HCT116 (cell line): ENCODE measurements around the gene TFPI2. TPM values are rescaled to one million over a fixed set of nuclear protein-coding genes. Genes with fewer than 3 reads are reported as not detected.
"Not testable (repeated sequence)": the region's sequence is repeated elsewhere in the genome, so short reads cannot be mapped to it uniquely, and the experiment has no call there.

ENCODE experiments used
- ATAC-seq: fragments of 200-7000 bp; cut with Tn5 transposase; 2 replicates; pipeline ENCODE4 v1.9.1; 2020; ENCODE audit warnings: mild to moderate bottlenecking, moderate library complexity
- BruUV-seq: library from RNA; stranded (reverse); fragments of 400-500 nt; replicated peaks from 2 replicates; lab custom pipeline; 2021; lab: Mats Ljungman, UMichigan
- CTCF ChIA-PET: fragments of 300-600 bp; sonication (Branson Sonifier 250); formaldehyde crosslinking; loops from one replicate; lab custom pipeline; 2021; ENCODE audit warnings: antibody characterized with exemption; lab: Charles Lee
- POLR2A ChIA-PET: fragments of 300-600, 350-600 bp; sonication (Branson Sonifier 250); formaldehyde crosslinking; loops from one replicate; lab custom pipeline; 2021; ENCODE audit warnings: antibody characterized with exemption; lab: Charles Lee
- RAD21 ChIA-PET, 2 experiments: fragments of 300-600 bp; sonication (Branson Sonifier 250); formaldehyde crosslinking; loops; one replicate each; lab custom pipeline; 2023; ENCODE audit warnings: low total read pairs in 2 of 2; ENCODE audit not compliant: uncharacterized antibody in 2 of 2, unreplicated experiment in 2 of 2, low non-redundant PET in 1 of 2; lab: Charles Lee
- DNase-seq: peaks from one replicate; pipeline ENCODE4 v3.0.0-alpha.2; 2010; ENCODE audit warnings: low read depth, low spot score
- H2AFZ ChIP-seq: fragments of 200-600 bp; shearing (Covaris generic), sonication (generic); 2 replicates; pipeline ENCODE4 v1.6.1; 2017; ENCODE audit warnings: low read depth, mixed run types, mixed read lengths, antibody characterized with exemption, low read length; ENCODE audit not compliant: poor library complexity, severe bottlenecking
- H3K27ac ChIP-seq: 2 replicates; pipeline ENCODE4 v1.5.1; 2012; ENCODE audit warnings: low read depth, low read length
- H3K27me3 ChIP-seq: fragments of 200-600 bp; sonication (generic); 2 replicates; pipeline ENCODE4 v1.6.1; 2016; ENCODE audit warnings: mixed run types, low read length, mixed read lengths; ENCODE audit not compliant: insufficient read depth
- H3K36me3 ChIP-seq, 2 experiments: fragments of 200-500 bp in 1 of 2; fragments of 200-600 bp in 1 of 2; sonication (Bioruptor generic) in 1 of 2; sonication (generic) in 1 of 2; 2 replicates each; pipeline versions ENCODE4 v1.5.1 to v1.6.1; 2014 to 2016; ENCODE audit warnings: low read length in 2 of 2, inconsistent platforms in 1 of 2, mixed read lengths in 1 of 2, mixed run types in 1 of 2; ENCODE audit not compliant: insufficient read depth in 2 of 2, control insufficient read depth in 1 of 2
- H3K4me1 ChIP-seq, 2 experiments: fragments of 200-600 bp in 1 of 2; sonication (generic) in 1 of 2; 2 replicates each; pipeline versions ENCODE4 v1.5.1 to v1.6.1; 2012 to 2017; ENCODE audit warnings: low read length in 2 of 2, inconsistent platforms in 1 of 2, mild to moderate bottlenecking in 1 of 2, mixed read lengths in 1 of 2, mixed run types in 1 of 2, moderate library complexity in 1 of 2; ENCODE audit not compliant: insufficient read depth in 2 of 2, control insufficient read depth in 1 of 2
- H3K4me2 ChIP-seq: fragments of 200-600 bp; sonication (generic); 2 replicates; pipeline ENCODE4 v1.6.1; 2017; ENCODE audit warnings: mixed run types, low read length, mixed read lengths
- H3K4me3 ChIP-seq, 2 experiments: fragments of 200-600 bp in 1 of 2; sonication (generic) in 1 of 2; replicated peaks in 1 of 2; 2 replicates each; pipeline ENCODE4 v1.5.1; 2011 to 2016; ENCODE audit warnings: low read length in 2 of 2, control low read depth in 1 of 2, low read depth in 1 of 2, mild to moderate bottlenecking in 1 of 2, mixed read lengths in 1 of 2, mixed run types in 1 of 2
- H3K79me2 ChIP-seq: fragments of 200-600 bp; sonication (generic); 2 replicates; pipeline ENCODE4 v1.6.1; 2017; ENCODE audit warnings: mild to moderate bottlenecking, mixed run types, low read length, moderate library complexity, mixed read lengths; ENCODE audit not compliant: insufficient read depth
- H3K9ac ChIP-seq: fragments of 200-600 bp; sonication (generic); 2 replicates; pipeline ENCODE4 v1.6.1; 2016; ENCODE audit warnings: low read length, mixed read lengths
- H3K9me2 ChIP-seq: fragments of 200-600 bp; sonication (generic), shearing (Covaris generic); 2 replicates; pipeline ENCODE4 v1.6.1; 2017; ENCODE audit warnings: mixed run types, mild to moderate bottlenecking, moderate library complexity; ENCODE audit not compliant: insufficient read depth
- H3K9me3 ChIP-seq, 2 experiments: fragments of 200-500 bp in 1 of 2; fragments of 200-600 bp in 1 of 2; sonication (Bioruptor generic) in 1 of 2; sonication (generic) in 1 of 2; 2 replicates each; pipeline ENCODE4 v1.6.1; 2014 to 2017; ENCODE audit warnings: low read length in 2 of 2, mixed read lengths in 2 of 2, inconsistent platforms in 1 of 2, low read depth in 1 of 2, mild to moderate bottlenecking in 1 of 2, mixed run types in 1 of 2, moderate library complexity in 1 of 2; ENCODE audit not compliant: control insufficient read depth in 1 of 2, insufficient read depth in 1 of 2
- H4K20me1 ChIP-seq: fragments of 200-600 bp; sonication (generic), shearing (Covaris generic); 2 replicates; pipeline ENCODE4 v1.6.1; 2017; ENCODE audit warnings: mixed run types, mild to moderate bottlenecking, moderate library complexity; ENCODE audit not compliant: insufficient read depth
- intact Hi-C: fragments of 100-400 bp; cut with micrococcal nuclease; formaldehyde crosslinking; loops from 2 replicates; pipeline ENCODE4 v1.10.0; 2022
- total RNA-seq: library from RNA; stranded (reverse); gene quantifications from one replicate; pipeline ENCODE4 v1.2.1, GENCODE V29; 2021; ENCODE audit not compliant: unreplicated experiment

Gene TFPI2
- total RNA-seq, 1 experiment from 2014 or later = 0.15 TPM

DNA sequence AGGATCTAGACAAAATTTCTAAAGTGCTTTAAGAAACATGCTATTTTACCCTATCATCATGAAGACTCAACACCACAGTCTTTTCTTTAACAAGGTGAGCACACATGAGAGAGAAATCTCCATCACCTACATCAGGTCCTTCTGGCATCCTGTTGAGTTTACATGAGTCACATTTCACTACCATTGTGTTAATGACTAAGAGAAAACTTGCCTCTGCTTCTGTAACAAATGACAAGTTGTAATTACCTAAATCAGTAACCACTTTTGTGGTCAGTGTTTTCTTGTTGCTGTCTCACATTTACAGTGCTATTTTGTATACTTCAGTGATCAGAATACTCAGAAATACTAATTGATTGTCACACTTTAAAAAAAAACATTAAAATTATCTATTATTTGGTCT is 25.3 kb upstream of the TFPI2 start:
- H3K4me3 ChIP-seq, H3K27me3 ChIP-seq, intact Hi-C loops, POLR2A ChIA-PET, H3K4me2 ChIP-seq, H3K79me2 ChIP-seq, BruUV-seq, H4K20me1 ChIP-seq, H3K27ac ChIP-seq, H3K9me3 ChIP-seq, RAD21 ChIA-PET, H2AFZ ChIP-seq, H3K9me2 ChIP-seq, ATAC-seq, DNase-seq, H3K36me3 ChIP-seq, H3K9ac ChIP-seq: not testable (repeated sequence)
- CTCF ChIA-PET = interaction anchor here (1.7 kb wide), 1 partner anchor 13 kb away, joined by 7 read pairs; no protein-coding TSS in a partner anchor
- H3K4me1 ChIP-seq = peaks cover 11 to 19% of the 10 kb centered on the region in 2 experiments; a peak in 3 of 4 replicates

DNA sequence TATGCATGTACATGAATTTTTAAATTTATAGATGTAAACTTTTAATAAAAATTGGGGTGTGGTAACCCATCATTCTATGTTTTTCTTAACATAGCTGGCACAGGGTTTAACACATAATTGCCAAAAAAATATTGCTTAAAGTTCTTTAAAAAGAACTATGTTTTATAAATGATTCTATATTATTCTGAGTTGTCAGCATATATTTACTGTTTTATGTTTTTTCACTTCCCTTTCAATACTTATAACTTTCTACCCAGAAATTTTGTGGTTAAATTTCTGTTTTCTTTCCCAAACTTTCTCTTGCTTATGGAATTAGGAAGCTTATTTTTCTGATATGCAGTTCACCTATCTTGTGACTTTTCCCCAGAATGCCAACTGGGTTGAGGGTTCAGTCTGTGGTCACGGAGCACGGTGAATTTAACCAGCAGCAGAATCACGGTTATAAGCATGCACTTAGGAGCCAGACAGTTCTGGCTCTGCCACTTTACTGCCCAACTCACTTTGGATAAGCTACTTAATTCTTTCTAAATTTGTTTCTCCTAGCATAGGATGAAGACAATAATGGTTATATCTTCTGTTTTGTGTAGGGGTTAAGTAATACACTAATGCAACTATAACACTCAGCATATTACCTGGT is 24.8 kb upstream of the TFPI2 start:
- ATAC-seq, H3K27me3 ChIP-seq, H3K36me3 ChIP-seq, RAD21 ChIA-PET, H3K79me2 ChIP-seq, H3K9me2 ChIP-seq, POLR2A ChIA-PET, H4K20me1 ChIP-seq, H3K27ac ChIP-seq, H3K9ac ChIP-seq, intact Hi-C loops, H2AFZ ChIP-seq, H3K9me3 ChIP-seq, BruUV-seq, H3K4me3 ChIP-seq, DNase-seq: not testable (repeated sequence)
- Histone ChIP-seq H3K4me2 (peak overlapping the region; percentile 62; the same call in 1 of the 2 replicates), H3K4me1 (peaks cover 16 to 24% of the 10 kb centered on the region in 2 experiments; a peak in 3 of 4 replicates)
- CTCF ChIA-PET = interaction anchor here (1.7 kb wide), 1 partner anchor 13 kb away, joined by 7 read pairs; no protein-coding TSS in a partner anchor
